Keratinocyte (primary cell): Measurements from ENCODE around the gene ZNF790. TPM values are rescaled to one million over a fixed set of nuclear protein-coding genes. Genes with fewer than 3 reads are reported as not detected.

Source experiments
- DNase-seq: peaks from one replicate; pipeline ENCODE4 v3.0.0-alpha.2; 2011; ENCODE audit warnings: low read depth, missing footprints, low spot score
- FAIRE-seq: peaks from 2 replicates; lab custom pipeline; 2011; peaks lifted over from hg19 to GRCh38; lab: Jason Lieb, UNC
- H2AFZ ChIP-seq: 2 replicates; pipeline ENCODE4 v1.6.0; 2012; ENCODE audit warnings: low read length, control low read depth, inconsistent platforms; ENCODE audit not compliant: control insufficient read depth
- H3K27ac ChIP-seq: 2 replicates; pipeline ENCODE4 v1.5.1; 2011; ENCODE audit warnings: low read length; ENCODE audit not compliant: control insufficient read depth, insufficient read depth
- H3K27me3 ChIP-seq: 3 replicates; pipeline ENCODE4 v1.6.0; 2011; ENCODE audit warnings: low read length; ENCODE audit not compliant: control insufficient read depth, insufficient read depth; ENCODE audit errors: extremely low read depth
- H3K36me3 ChIP-seq, 2 experiments: 2 replicates in 1 of 2; 3 replicates in 1 of 2; pipeline ENCODE4 v1.5.1; 2011; ENCODE audit warnings: low read length in 2 of 2, mild to moderate bottlenecking in 1 of 2; ENCODE audit not compliant: control insufficient read depth in 2 of 2, insufficient read depth in 2 of 2; ENCODE audit errors: extremely low read depth in 1 of 2
- H3K4me1 ChIP-seq: 3 replicates; pipeline ENCODE4 v1.5.1; 2011; ENCODE audit warnings: low read length; ENCODE audit not compliant: control insufficient read depth, insufficient read depth; ENCODE audit errors: extremely low read depth
- H3K4me2 ChIP-seq: 3 replicates; pipeline ENCODE4 v1.6.0; 2011; ENCODE audit warnings: low read depth, low read length; ENCODE audit not compliant: control insufficient read depth, insufficient read depth; ENCODE audit errors: extremely low read depth
- H3K4me3 ChIP-seq, 3 experiments: fragments of 200-600 bp in 1 of 3; sonication (generic) in 1 of 3; 2 replicates in 2 of 3; 3 replicates in 1 of 3; pipeline ENCODE4 v1.5.1; 2011 to 2016; ENCODE audit warnings: low read length in 3 of 3, mild to moderate bottlenecking in 3 of 3, control low read depth in 2 of 3, inconsistent platforms in 1 of 3, low read depth in 1 of 3, mixed read lengths in 1 of 3, mixed run types in 1 of 3, moderate library complexity in 1 of 3; ENCODE audit not compliant: control insufficient read depth in 2 of 3, insufficient read depth in 2 of 3; ENCODE audit errors: extremely low read depth in 1 of 3
- H3K79me2 ChIP-seq: 2 replicates; pipeline ENCODE4 v1.6.0; 2012; ENCODE audit warnings: low read length; ENCODE audit not compliant: control insufficient read depth, insufficient read depth
- H3K9ac ChIP-seq: 3 replicates; pipeline ENCODE4 v1.6.0; 2011; ENCODE audit warnings: low read length; ENCODE audit not compliant: control insufficient read depth, insufficient read depth; ENCODE audit errors: extremely low read depth
- H3K9me1 ChIP-seq: 3 replicates; pipeline ENCODE4 v1.6.0; 2011; ENCODE audit warnings: low read length; ENCODE audit not compliant: control insufficient read depth, insufficient read depth; ENCODE audit errors: extremely low read depth
- H3K9me3 ChIP-seq: 2 replicates; pipeline ENCODE4 v1.5.1; 2012; ENCODE audit warnings: low read depth, low read length; ENCODE audit not compliant: control insufficient read depth
- H4K20me1 ChIP-seq: 3 replicates; pipeline ENCODE4 v1.6.0; 2011; ENCODE audit warnings: low read length; ENCODE audit not compliant: control insufficient read depth, insufficient read depth; ENCODE audit errors: extremely low read depth
- EZH2 ChIP-seq: IDR thresholded peaks from one replicate; pipeline ENCODE4 v1.6.1; 2012; ENCODE audit warnings: inconsistent platforms, mild to moderate bottlenecking, low read length, moderate library complexity
- dilution Hi-C: fragments of 300-500 bp; cut with MboI; formaldehyde crosslinking; loops from one replicate; pipeline ENCODE4 v1.7.0; 2020; ENCODE audit warnings: low sequenced_read_pairs; ENCODE audit not compliant: extremely low pct_ligation_motif_present
- polyA plus RNA-seq, 5 experiments: library from polyadenylated mRNA; depleted of rRNA in 3 of 5; stranded (reverse) in 3 of 5; stranded (forward) in 1 of 5; unstranded in 1 of 5; fragments of >200 nt; gene quantifications; 1 replicate in 1 of 5; 2 replicates in 3 of 5; 3 replicates in 1 of 5; pipeline versions ENCODE4 v1.2.1 to v1.2.3, GENCODE V29; 2011 to 2012; ENCODE audit warnings: missing spikeins in 2 of 5, low read depth in 1 of 5, low replicate concordance in 1 of 5
- TF ChIP-seq, protein P1 (sequence below), 3 experiments: IDR thresholded peaks in 1 of 3; conservative IDR thresholded peaks in 1 of 3; optimal IDR thresholded peaks in 1 of 3; 2 replicates in 2 of 3; 3 replicates in 1 of 3; pipeline versions ENCODE3 to v1.5.1; 2011; ENCODE audit warnings: low read length in 3 of 3, mild to moderate bottlenecking in 3 of 3, moderate library complexity in 2 of 3, control low read depth in 1 of 3, inconsistent platforms in 1 of 3; ENCODE audit not compliant: insufficient read depth in 2 of 3; ENCODE audit errors: extremely low read depth in 1 of 3

ZNF790 gene
- polyA plus RNA-seq, 1 donor (not counting 4 experiments of a cell fraction or from before 2014, with no cell fraction given) = 4.8 TPM

DNA sequence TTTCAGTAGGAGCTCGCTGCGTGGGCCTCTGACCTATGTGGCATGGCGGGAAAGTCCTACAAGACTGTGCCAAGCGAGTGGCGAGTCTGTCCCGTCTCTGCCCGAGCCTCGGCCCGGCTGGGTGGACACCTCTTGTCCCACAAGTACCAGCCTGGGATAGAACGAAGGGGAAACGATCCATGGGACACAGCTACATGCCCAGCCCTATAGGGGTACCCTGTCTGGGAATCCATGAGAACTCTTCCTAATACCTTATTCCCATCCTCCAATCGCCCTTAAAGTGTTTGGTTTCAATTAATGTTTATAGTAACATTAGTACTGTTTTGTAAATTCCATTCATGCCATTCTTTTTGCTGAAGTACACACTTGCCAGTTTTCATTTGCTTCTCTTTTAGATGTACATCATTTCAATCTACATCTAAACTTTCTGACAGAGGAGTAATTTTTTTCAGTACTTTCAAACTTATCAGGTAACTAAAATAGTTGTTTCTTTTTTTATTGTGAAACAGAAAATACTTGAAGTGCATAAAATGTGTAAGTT lies 667 bp upstream of the ZNF790 start:
- TF ChIP-seq, protein P1, sequence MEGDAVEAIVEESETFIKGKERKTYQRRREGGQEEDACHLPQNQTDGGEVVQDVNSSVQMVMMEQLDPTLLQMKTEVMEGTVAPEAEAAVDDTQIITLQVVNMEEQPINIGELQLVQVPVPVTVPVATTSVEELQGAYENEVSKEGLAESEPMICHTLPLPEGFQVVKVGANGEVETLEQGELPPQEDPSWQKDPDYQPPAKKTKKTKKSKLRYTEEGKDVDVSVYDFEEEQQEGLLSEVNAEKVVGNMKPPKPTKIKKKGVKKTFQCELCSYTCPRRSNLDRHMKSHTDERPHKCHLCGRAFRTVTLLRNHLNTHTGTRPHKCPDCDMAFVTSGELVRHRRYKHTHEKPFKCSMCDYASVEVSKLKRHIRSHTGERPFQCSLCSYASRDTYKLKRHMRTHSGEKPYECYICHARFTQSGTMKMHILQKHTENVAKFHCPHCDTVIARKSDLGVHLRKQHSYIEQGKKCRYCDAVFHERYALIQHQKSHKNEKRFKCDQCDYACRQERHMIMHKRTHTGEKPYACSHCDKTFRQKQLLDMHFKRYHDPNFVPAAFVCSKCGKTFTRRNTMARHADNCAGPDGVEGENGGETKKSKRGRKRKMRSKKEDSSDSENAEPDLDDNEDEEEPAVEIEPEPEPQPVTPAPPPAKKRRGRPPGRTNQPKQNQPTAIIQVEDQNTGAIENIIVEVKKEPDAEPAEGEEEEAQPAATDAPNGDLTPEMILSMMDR (optimal IDR thresholded peaks at IDR 0.05 in 1 of 3, IDR thresholded peaks at IDR 0.05 in 1 of 3, conservative IDR thresholded peaks at IDR 0.05 in 1 of 3; ENCODE audit: extremely low read depth in 1 of 3, insufficient read depth in 2 of 3, low read length in 3 of 3) = no peak
- no peak for TF ChIP-seq EZH2
- H3K36me3 ChIP-seq = peaks cover 6 to 7% of the 10 kb centered on the region in 2 experiments

DNA sequence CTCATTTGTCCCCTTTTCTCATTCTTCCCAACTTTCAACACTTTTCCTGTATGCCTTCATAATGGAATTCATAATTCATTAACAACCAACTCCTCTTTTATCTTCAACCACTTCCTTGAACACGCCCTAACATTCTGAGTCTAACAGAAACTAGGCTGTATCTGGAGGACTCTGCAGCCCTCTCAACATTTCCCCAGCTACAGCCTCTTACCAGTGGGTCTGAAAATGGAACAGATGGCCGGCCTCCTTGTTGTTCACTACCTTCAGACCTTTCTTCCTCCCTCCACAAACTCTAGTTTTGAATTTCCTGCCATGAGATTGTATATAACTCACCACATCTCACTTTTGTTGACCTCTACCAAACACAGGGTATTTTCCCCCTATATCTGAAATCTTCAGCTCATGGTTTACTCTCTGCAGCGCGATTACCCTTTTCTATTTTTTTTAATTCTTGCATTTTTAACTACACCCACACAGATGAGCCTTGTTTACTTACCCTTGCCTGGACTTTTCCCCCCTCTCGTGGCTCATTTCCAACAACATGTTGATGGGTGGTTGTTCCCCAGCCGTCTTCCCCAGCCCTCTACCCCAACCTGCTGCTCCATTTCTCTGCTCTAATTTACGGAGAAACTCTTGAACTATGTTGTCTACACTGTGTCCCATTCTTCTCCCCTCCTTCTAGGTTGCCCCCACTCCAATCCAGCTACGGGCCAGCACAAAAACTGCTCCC lies 846 bp downstream of the ZNF790 start:
- H4K20me1 ChIP-seq = no peaks in the 10 kb centered on the region
- FAIRE-seq (no peak), DNase-seq (no peak)
- H3K4me1 ChIP-seq = peaks cover 15% of the 10 kb centered on the region
- peaks cover 52% of the 10 kb centered on the region for H3K79me2 ChIP-seq
- peak overlapping the region; percentile 59 to 89 (median 88) for H3K4me3 ChIP-seq
- H2AFZ ChIP-seq = peak overlapping the region; percentile 96
- peaks cover 5% of the 10 kb centered on the region for H3K9me3 ChIP-seq
- dilution Hi-C loops = no loop called here
- TF ChIP-seq EZH2 = no peak
- TF ChIP-seq, protein P1 (optimal IDR thresholded peaks at IDR 0.05 in 1 of 3, IDR thresholded peaks at IDR 0.05 in 1 of 3, conservative IDR thresholded peaks at IDR 0.05 in 1 of 3; ENCODE audit: extremely low read depth in 1 of 3, insufficient read depth in 2 of 3, low read length in 3 of 3) = no peak
- H3K36me3 ChIP-seq = peaks cover 0 to 4% of the 10 kb centered on the region in 2 experiments
- no peaks in the 10 kb centered on the region for H3K9me1 ChIP-seq
- peak overlapping the region; percentile 96 for H3K4me2 ChIP-seq
- peak overlapping the region; percentile 85 for H3K9ac ChIP-seq
- H3K27ac ChIP-seq = peak overlapping the region; percentile 78
- no peaks in the 10 kb centered on the region for H3K27me3 ChIP-seq

More for the DNA sequence above, 667 bp upstream of the ZNF790 start:
- peak overlapping the region; percentile 96 for H2AFZ ChIP-seq
- H3K4me1 ChIP-seq = peaks cover 15% of the 10 kb centered on the region
- dilution Hi-C loops = no loop called here
- H3K27ac ChIP-seq = peak overlapping the region; percentile 78
- H3K79me2 ChIP-seq = peaks cover 56% of the 10 kb centered on the region
- peak overlapping the region; percentile 59 to 89 (median 88) for H3K4me3 ChIP-seq
- peak overlapping the region; percentile 96 for H3K4me2 ChIP-seq
- H3K9ac ChIP-seq = peak overlapping the region; percentile 85
- DNase-seq = no peak
- no peaks in the 10 kb centered on the region for H3K9me1 ChIP-seq
- H3K27me3 ChIP-seq = no peaks in the 10 kb centered on the region
- FAIRE-seq = no peak
- H3K9me3 ChIP-seq = peaks cover 3% of the 10 kb centered on the region
- H4K20me1 ChIP-seq = no peaks in the 10 kb centered on the region
